Amniotic epithelial cell (primary cell): Measurements from ENCODE around the gene DIS3L2.
"Not testable (repeated sequence)": the region's sequence is repeated elsewhere in the genome, so short reads cannot be mapped to it uniquely, and the experiment has no call there.

Experiments
- DNase-seq: peaks from one replicate; pipeline ENCODE4 v3.0.0-alpha.2; 2010; ENCODE audit warnings: low read depth

Gene DIS3L2

DNA sequence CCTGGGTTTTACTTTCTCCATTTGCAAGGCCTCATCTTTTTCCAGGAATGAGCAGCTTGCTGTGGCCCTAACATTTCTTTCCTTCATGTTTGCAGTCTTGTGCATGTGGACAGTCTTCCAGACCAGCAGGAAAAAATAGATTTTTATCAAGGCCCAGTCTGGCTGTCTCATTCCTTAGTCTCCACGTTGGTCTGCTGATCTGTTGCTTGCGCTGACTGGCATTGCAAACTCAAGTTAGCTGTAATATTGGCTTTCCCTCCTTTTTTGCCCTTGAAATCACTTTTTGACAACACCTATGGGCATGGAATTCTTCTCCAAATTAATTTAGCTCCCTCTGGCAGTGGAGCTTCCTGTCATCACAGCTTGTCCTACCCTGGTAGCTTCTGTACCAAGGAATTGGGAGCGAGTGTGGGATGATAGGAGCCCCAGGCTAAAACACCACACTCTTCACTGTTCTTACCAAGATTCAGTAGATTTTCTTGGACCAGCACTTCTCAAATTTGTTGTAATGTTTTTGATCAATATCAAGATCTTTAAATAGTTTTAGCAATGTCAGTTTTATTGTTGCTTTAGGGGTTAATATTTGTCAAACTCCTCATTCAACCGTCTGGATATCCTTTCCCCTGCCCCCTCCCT lies 48.2 kb downstream of the DIS3L2 start:
- no peak for DNase-seq

GRCh38 chr2:232013701-232014353 lies 52.3 kb downstream of the DIS3L2 start:
- DNase-seq: peak; percentile 97

- DNase-seq: no peak
Observed at GRCh38 chr2:232014681-232015080, 53.2 kb downstream of the DIS3L2 start.

DNA sequence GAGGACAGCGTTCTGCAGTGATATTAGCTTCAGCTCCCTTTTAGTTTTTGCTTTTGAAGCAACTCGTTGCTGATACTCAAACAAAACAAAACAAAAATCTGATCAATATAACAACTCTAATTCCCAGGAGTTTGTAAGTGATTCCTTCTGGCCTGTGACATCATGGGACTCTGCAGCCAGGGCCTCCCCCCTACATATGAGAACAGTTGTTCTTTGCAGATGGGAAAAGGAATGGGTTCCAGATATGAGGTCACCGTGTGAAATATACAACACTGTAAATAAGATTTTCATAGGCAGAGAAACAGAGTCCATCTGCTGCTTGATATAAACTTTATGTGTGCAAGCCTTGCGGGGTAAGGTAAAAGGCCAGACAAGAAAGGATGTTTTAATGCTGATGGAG lies 56.7 kb downstream of the DIS3L2 start:
- DNase-seq: no peak

DNA sequence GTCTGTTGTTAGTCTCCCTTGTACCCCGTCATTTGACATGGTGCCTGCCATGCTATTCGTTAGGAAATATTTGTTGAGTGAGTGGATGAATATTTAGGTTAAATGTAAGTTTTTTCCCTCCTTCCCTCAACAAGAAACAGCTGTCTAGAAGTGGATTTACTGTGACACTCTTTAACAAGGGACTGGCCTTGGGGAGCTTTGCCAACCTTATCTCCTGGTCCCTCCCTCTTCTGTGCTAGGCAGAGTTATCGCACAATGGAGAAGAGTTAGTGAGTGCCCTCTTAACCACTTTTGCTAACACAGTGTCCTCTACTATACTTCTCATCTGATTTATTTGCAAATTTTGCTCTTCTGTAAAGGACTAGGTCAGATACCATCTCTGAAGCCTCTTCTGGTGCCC lies 61.2 kb downstream of the DIS3L2 start:
- DNase-seq: no peak

GRCh38 chr2:232023426-232023825 lies 61.9 kb downstream of the DIS3L2 start:
- no peak for DNase-seq

- no peak for DNase-seq
Observed at GRCh38 chr2:232024457-232024856, 62.9 kb downstream of the DIS3L2 start.

DNA sequence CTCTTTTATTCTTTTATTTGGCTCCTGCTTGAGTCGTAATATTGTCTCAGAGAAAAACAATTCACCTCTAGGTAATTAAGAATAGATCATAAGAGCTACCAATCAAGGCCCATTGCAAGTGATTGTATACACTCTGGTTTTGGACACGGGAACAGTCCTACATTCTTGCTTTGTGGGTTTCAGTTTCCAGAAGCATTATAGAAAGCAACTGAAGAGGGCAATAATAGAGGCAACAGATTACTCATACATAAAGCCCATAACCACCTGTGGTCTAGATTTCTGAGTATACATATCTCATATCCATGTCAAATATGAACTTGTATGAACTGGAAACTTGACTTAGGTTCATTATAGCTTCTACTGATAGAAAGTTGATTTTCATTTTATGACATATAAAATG lies 65.4 kb downstream of the DIS3L2 start:
- DNase-seq: no peak

- no peak for DNase-seq
Observed at GRCh38 chr2:232027530-232027929, 66.0 kb downstream of the DIS3L2 start.

GRCh38 chr2:232028071-232028470 lies 66.6 kb downstream of the DIS3L2 start:
- DNase-seq: no peak

GRCh38 chr2:232028631-232029030 lies 67.1 kb downstream of the DIS3L2 start:
- DNase-seq: no peak

- no peak for DNase-seq
Observed at GRCh38 chr2:232029346-232029745, 67.8 kb downstream of the DIS3L2 start.

GRCh38 chr2:232030229-232030628 lies 68.7 kb downstream of the DIS3L2 start:
- no peak for DNase-seq

- DNase-seq: not testable (repeated sequence)
Observed at GRCh38 chr2:232035292-232035691, 73.8 kb downstream of the DIS3L2 start.

DNA sequence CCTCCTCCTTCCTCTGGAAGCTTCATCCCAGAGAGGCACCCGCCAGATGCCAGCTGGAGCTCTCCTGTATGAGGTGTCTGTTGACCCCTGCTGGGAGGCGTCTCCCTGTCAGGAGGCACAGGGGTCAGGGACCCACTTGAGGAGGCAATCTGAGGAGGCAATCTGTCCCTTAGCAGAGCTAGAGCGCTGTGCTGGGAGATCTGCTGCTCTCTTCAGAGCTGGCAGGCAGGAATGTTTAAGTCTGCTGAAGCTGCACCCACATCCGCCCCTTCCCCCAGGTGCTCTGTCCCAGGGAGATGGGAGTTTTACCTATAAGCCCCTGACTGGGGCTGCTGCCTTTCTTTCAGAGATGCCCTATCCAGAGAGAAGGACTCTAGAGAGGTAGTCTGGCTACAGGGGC lies 75.4 kb downstream of the DIS3L2 start:
- DNase-seq: not testable (repeated sequence)

GRCh38 chr2:232038251-232038880 lies 76.9 kb downstream of the DIS3L2 start:
- DNase-seq: no peak

DNA sequence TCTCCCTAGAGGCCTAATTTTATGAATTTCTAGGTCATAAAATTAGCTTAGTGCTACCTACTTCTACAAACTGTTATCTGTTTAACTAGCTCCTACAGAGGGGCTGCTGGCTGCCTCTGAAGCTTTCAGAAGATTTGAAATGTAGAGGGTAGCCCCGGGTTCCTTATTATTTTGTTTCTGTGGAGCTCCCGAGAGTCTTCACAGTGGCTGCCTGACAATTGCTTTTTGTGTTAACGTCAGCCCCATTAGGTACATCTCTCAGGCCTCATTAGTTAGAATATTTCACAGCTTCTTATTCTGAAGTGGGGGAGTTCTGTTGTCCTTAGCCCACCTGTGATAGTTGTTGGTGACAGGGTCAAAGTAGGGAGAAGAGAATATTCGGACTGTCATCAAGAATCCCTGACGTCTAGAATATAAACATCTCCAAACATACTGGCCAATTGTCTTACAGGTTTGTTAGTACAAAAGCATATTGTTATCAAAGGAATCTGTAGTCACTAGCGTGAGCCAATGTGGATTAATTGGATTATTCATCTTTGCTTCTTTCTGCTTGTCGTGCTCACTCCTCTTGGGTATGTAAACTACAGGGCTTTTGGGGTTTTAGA lies 77.5 kb downstream of the DIS3L2 start:
- DNase-seq: no peak

- DNase-seq: peak; percentile 58
Observed at GRCh38 chr2:232042911-232043574, 81.5 kb downstream of the DIS3L2 start.

GRCh38 chr2:232043966-232044365 lies 82.5 kb downstream of the DIS3L2 start:
- no peak for DNase-seq

GRCh38 chr2:232049350-232049749 lies 87.8 kb downstream of the DIS3L2 start:
- DNase-seq: no peak

DNA sequence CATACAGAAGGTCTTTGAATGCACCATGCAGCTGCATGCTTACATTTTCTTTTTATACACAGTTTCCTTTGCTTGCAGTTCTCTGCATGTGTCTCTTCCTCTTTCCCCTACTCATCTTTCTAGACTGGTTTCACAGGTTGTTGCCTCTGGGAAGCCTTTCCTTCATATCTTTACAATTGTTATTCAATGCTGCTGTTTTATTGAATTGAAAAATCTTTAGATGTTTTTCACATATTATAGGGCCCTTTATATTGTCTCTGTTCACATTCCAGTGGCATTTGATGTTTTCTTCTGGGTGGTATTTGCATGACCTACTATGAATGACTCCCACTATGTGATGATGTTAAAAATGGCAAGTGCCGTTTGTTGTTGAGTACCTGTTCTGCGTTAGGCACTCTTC lies 91.1 kb downstream of the DIS3L2 start:
- DNase-seq: no peak

DNA sequence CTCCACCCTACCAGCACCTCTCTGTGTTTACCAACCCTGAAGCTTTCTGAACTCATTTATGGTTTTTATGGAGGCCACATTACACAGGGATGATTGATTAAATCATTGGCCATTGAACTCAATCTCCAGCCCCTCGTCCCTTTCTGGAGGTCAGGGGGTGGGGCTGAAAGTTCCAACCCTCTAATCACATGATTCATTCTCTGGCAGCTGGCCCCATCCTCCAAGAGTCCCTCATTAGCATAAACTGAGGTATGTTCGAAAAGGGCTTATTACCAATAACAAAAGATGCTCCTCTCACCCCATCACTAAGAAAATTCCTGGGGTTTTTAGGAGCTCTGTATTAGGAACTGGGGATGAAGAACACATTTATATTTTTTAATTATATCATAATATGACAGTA lies 92.3 kb downstream of the DIS3L2 start:
- DNase-seq: no peak
